ENCODE data around the gene NEUROD2.

DNA sequence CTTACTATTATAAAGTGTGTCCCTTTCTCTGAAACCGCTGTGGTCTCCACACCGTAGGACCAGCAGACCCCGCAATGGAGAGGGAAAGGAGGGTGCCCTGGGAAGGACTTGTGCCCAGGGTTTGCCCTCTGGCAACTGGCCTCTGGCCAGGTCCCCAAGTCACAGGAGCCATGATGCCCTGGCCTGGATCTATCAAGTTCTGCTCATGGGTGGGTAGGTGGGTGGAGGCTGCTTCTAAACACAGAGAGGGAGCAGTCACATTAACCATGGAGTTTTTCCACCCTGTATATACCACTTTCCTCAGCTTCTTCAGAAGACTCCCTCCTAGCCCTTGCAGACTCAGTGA, 9.4 kb upstream of the NEUROD2 start:
- TF ChIP-seq, protein P1, sequence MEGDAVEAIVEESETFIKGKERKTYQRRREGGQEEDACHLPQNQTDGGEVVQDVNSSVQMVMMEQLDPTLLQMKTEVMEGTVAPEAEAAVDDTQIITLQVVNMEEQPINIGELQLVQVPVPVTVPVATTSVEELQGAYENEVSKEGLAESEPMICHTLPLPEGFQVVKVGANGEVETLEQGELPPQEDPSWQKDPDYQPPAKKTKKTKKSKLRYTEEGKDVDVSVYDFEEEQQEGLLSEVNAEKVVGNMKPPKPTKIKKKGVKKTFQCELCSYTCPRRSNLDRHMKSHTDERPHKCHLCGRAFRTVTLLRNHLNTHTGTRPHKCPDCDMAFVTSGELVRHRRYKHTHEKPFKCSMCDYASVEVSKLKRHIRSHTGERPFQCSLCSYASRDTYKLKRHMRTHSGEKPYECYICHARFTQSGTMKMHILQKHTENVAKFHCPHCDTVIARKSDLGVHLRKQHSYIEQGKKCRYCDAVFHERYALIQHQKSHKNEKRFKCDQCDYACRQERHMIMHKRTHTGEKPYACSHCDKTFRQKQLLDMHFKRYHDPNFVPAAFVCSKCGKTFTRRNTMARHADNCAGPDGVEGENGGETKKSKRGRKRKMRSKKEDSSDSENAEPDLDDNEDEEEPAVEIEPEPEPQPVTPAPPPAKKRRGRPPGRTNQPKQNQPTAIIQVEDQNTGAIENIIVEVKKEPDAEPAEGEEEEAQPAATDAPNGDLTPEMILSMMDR (conservative IDR thresholded peaks at IDR 0.05), result no peak
- TF ChIP-seq ZFX (IDR thresholded peaks at IDR 0.05), result no peak
